Measurements from ENCODE around the gene THUMPD3. TPM values are rescaled to one million over a fixed set of nuclear protein-coding genes. Genes with fewer than 3 reads are reported as not detected.
A peak's percentile ranks its signal among the peaks of the same experiment; 100 is the strongest.

THUMPD3 gene
- polyA plus RNA-seq, 3 donors = 10.2 to 13.1 (median 11.5) TPM

DNA sequence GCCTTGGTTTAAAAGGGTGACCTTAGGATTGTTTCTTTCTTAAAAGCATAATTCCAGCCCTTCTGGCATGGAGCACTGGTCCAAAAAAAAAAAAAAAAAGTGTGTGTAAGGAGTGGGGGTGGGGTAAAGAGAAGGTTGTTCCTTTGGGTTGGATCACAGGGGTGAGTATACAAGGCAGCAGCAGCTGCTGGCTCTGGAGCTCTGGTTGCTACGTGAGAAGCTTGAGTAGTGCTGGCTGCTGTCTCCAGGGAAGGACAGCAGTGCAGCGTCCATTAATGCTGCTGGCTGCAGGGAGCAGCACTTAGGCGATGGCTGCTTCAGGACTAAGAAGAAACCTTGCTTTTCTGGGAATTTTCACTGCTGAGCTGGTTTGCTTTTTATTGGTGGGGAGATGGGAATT, 36.9 kb downstream of the THUMPD3 start:
- Histone ChIP-seq H3K9me3 (replicated peaks in 1 of 2; ENCODE audit: control insufficient read depth in 1 of 2, insufficient read depth in 1 of 2, low read length in 2 of 2) (no peaks in the 10 kb centered on the region), H3K4me3 (replicated peaks in 1 of 3; ENCODE audit: low read depth in 2 of 3, low read length in 3 of 3) (peak overlapping the region in 1 of 3 experiments; percentile 92), H2AFZ (ENCODE audit: insufficient read depth, low read depth, low read length, poor library complexity, severe bottlenecking) (no peak overlapping the region), H3K27me3 (ENCODE audit: control insufficient read depth in 2 of 2, insufficient read depth in 2 of 2, low read length in 2 of 2) (no peaks in the 10 kb centered on the region), H3K4me2 (replicated peaks; ENCODE audit: extremely low read depth, low read length, poor library complexity, severe bottlenecking) (peak overlapping the region; percentile 91), H3K4me1 (ENCODE audit: control insufficient read depth in 1 of 2, insufficient read depth in 2 of 2, low read length in 2 of 2) (peaks cover 27 to 57% of the 10 kb centered on the region in 2 donors), H3K36me3 (replicated peaks in 1 of 2; ENCODE audit: control insufficient read depth in 1 of 2, insufficient read depth in 2 of 2, low read length in 2 of 2) (peaks cover under 1 to 6% of the 10 kb centered on the region in 2 donors), H3K27ac (ENCODE audit: low read depth in 1 of 2, low read length in 2 of 2) (peak overlapping the region in 1 of 2 donors; percentile 99), H3K9ac (ENCODE audit: insufficient read depth, low read length, poor library complexity, severe bottlenecking) (peak overlapping the region; percentile 94), H3K79me2 (ENCODE audit: insufficient read depth, low read length) (peaks cover 87% of the 10 kb centered on the region), H4K20me1 (ENCODE audit: insufficient read depth, low read length) (peaks cover 64% of the 10 kb centered on the region)
- TF ChIP-seq, protein P1, sequence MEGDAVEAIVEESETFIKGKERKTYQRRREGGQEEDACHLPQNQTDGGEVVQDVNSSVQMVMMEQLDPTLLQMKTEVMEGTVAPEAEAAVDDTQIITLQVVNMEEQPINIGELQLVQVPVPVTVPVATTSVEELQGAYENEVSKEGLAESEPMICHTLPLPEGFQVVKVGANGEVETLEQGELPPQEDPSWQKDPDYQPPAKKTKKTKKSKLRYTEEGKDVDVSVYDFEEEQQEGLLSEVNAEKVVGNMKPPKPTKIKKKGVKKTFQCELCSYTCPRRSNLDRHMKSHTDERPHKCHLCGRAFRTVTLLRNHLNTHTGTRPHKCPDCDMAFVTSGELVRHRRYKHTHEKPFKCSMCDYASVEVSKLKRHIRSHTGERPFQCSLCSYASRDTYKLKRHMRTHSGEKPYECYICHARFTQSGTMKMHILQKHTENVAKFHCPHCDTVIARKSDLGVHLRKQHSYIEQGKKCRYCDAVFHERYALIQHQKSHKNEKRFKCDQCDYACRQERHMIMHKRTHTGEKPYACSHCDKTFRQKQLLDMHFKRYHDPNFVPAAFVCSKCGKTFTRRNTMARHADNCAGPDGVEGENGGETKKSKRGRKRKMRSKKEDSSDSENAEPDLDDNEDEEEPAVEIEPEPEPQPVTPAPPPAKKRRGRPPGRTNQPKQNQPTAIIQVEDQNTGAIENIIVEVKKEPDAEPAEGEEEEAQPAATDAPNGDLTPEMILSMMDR (IDR thresholded peaks at IDR 0.05) = no peak
- Mint-ChIP-seq H3K9me3 (peaks cover 0 to 2% (median 0%) of the 10 kb centered on the region in 7 donors), H3K4me3 (peak overlapping the region; percentile 94 to 99), H3K27me3 (ENCODE audit: low read depth in 3 of 3) (peaks cover 0 to 1% (median 0%) of the 10 kb centered on the region in 3 donors), H3K36me3 (peaks cover 5 to 7% of the 10 kb centered on the region in 2 donors), H3K4me1 (peaks cover 61% of the 10 kb centered on the region), H3K27ac (peak overlapping the region; percentile 26 to 99 (median 98))
- DNase-seq = peak in 2 of 3 donors; percentile 24 to 46
- WGBS (ENCODE audit: insufficient coverage) = 0% methylated on average over 1 of the region's 3 CpGs
- intact Hi-C loops (cut with micrococcal nuclease) = loop anchor here (5.0 kb wide), 2 partner anchors 37 to 333 kb away; partner anchors contain the start of genes THUMPD3 (in 2 of the 2) and BRPF1 (in 1 of the 2)

DNA sequence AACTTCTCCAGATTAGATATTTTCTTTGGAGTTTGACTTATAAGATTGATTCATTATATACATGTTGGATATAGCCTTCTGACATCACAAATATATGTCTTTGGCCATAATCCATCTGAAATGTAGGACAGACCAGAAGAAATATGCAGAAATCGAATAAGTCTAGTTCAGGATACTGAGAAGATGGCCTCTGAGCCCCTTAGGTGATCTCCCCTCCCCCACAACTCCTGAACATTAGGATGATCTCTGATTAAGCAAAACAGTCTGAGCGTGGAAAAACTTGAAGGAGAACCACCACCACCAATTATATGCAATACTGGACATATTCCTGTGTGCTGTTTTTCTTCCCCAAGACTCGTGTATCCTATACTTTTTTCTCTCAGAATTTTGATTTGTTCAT, 37.8 kb downstream of the THUMPD3 start:
- DNase-seq = no peak
- intact Hi-C loops (cut with micrococcal nuclease) = no loop called here
- H3K36me3 ChIP-seq (replicated peaks in 1 of 2; ENCODE audit: control insufficient read depth in 1 of 2, insufficient read depth in 2 of 2, low read length in 2 of 2) = no peaks in the 10 kb centered on the region
- no peak overlapping the region for H3K4me2 ChIP-seq (replicated peaks; ENCODE audit: extremely low read depth, low read length, poor library complexity, severe bottlenecking)
- H3K4me1 ChIP-seq (ENCODE audit: control insufficient read depth in 1 of 2, insufficient read depth in 2 of 2, low read length in 2 of 2) = peaks cover 21 to 48% of the 10 kb centered on the region in 2 donors
- H3K27ac Mint-ChIP-seq = peak overlapping the region in 3 of 7 donors; percentile 30 to 70 (median 69)
- peaks cover 87% of the 10 kb centered on the region for H3K79me2 ChIP-seq (ENCODE audit: insufficient read depth, low read length)
- H3K9me3 ChIP-seq (replicated peaks in 1 of 2; ENCODE audit: control insufficient read depth in 1 of 2, insufficient read depth in 1 of 2, low read length in 2 of 2) = no peaks in the 10 kb centered on the region
- peaks cover 64% of the 10 kb centered on the region for H4K20me1 ChIP-seq (ENCODE audit: insufficient read depth, low read length)
- peaks cover 0 to 1% (median 0%) of the 10 kb centered on the region in 3 donors for H3K27me3 Mint-ChIP-seq (ENCODE audit: low read depth in 3 of 3)
- WGBS (ENCODE audit: insufficient coverage) = 24% methylated on average over 2 of the region's 3 CpGs
- H3K4me3 ChIP-seq (replicated peaks in 1 of 3; ENCODE audit: low read depth in 2 of 3, low read length in 3 of 3) = no peak overlapping the region
- H3K9ac ChIP-seq (ENCODE audit: insufficient read depth, low read length, poor library complexity, severe bottlenecking) = no peak overlapping the region
- no peak overlapping the region for H2AFZ ChIP-seq (ENCODE audit: insufficient read depth, low read depth, low read length, poor library complexity, severe bottlenecking)
- peak overlapping the region in 1 of 2 donors; percentile 10 for H3K27ac ChIP-seq (ENCODE audit: low read depth in 1 of 2, low read length in 2 of 2)
- no peak overlapping the region for H3K4me3 Mint-ChIP-seq
- peaks cover 0 to 2% (median 0%) of the 10 kb centered on the region in 7 donors for H3K9me3 Mint-ChIP-seq
- H3K27me3 ChIP-seq (ENCODE audit: control insufficient read depth in 2 of 2, insufficient read depth in 2 of 2, low read length in 2 of 2) = no peaks in the 10 kb centered on the region
- no peaks in the 10 kb centered on the region for H3K36me3 Mint-ChIP-seq
- H3K4me1 Mint-ChIP-seq = peaks cover 56% of the 10 kb centered on the region
- TF ChIP-seq, protein P1 (IDR thresholded peaks at IDR 0.05) = no peak
